Airway epithelial cell (primary cell): Measurements from ENCODE around the gene CFLAR. TPM values are rescaled to one million over a fixed set of nuclear protein-coding genes. Genes with fewer than 3 reads are reported as not detected.

ENCODE experiments used
- total RNA-seq: library from RNA; depleted of rRNA; stranded (reverse); fragments of >200 nt; gene quantifications from 2 replicates; pipeline ENCODE4 v1.2.3, GENCODE V29; 2015

Gene CFLAR
- 45.9 and 72.6 TPM in 2 replicates for total RNA-seq

DNA sequence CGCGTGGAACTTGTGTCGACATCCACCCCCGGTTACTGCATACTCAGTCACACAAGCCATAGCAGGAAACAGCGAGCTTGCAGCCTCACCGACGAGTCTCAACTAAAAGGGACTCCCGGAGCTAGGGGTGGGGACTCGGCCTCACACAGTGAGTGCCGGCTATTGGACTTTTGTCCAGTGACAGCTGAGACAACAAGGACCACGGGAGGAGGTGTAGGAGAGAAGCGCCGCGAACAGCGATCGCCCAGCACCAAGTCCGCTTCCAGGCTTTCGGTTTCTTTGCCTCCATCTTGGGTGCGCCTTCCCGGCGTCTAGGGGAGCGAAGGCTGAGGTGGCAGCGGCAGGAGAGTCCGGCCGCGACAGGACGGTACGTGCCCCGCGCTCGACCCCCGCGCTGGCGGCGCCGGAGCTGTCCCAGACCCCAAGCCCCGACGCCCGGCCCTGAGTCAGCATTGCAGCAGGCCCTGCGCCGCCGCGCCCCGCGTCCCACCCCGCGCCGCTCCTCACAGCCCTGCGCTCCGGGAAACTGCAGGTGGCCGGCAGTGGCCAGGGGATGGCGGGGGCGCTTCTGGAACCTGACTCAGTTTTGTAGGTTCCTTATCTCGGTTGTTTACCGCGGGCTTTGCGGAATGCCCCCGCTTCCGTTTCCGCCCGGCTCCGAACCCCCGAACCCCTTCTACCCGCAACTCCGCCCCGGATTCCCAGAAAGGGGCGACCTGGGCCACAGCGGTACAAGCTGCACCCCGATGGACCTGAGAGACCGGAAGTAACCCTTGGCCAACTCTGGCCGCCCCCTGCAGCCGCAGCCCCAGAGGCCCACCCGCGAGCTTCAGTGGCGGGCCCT is at the start of gene CFLAR:
CFLAR (plus strand) TSS at position 50 of the 844 bp plus-strand sequence. CDS start 13,702 bp downstream, outside the sequence.

DNA sequence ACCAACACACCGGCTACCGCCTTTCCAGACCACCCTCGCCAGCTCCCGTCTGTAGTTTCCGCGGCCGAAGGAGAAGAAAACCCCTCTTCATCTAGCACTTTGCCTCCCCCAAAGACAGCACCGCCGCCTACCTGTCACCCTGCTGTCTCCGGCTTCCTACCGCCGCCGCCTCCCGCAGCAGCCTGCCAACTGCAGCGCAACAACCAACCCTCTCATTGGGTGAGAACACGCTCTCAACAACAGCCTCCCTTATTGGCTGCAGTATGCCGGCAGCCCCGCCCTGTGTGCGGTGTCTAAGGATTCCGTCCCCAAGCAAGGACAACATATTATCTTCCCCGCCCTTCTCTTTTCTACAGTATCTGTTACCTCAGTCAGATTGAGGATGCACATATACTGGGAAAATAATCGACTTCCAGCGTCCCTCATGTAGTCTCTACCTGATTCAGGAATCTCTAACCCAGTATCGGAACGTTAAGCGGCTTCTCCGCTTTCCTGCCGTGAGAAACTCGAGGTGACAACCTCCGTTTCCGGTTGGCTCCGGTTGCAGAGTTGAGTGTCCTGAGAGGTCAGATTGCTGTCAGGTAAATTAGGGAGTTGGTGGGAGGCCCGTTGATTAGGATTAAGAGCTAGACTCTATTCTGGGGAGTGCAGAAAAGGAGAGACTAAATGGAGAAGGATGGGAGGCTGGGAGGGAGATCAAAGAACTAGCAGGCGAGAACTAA is 44.3 kb upstream of the CFLAR start, which contains the start of the genes HYCC2 and NDUFB3:
HYCC2 (minus strand) TSS at position 193 of the 722 bp plus-strand sequence. CDS start 47,662 bp downstream, outside the sequence.
NDUFB3 (plus strand) TSS at position 523 of the 722 bp plus-strand sequence. CDS start 6,882 bp downstream, outside the sequence.

DNA sequence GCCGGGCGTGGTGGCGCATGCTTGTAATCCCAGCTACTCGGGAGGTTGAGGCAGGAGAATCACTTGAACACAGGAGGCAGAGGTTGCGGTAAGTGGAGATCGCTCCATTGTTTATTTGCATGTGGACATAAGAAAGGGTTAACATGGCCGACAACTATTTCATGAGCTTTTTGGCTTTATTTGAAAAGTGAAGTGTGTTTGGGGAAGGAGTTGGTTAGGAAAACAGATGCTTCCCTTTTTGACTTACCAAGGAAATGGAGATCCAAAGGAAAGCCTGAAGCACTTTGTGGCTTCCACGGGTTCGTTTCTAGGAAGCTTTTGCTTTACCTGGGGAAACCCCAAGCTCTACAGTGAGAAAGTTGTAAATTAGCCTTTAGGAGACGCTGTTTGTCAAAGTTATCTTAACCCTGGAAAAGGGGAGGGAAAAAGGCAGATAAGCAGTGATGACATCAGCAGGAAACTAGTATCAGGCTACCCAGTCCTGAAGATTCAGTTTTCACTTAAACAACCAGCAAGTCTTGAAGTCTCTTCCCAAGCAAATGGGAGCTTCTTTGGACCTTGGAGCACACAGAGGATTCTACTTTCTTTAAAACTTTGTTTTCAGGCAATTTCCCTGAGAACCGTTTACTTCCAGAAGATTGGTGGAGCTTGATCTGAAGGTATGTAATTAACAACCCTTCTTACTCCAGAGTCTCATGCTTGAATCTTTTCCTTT is 66.8 kb downstream of the CFLAR start, which contains the start of gene CASP10:
CASP10 (plus strand) TSS at position 492 of the 715 bp plus-strand sequence. CDS start 2,637 bp downstream, outside the sequence.

Other genes with a start within 250 kb of the CFLAR start
- gene PPIL3, start 227.1 kb upstream of the CFLAR start, total RNA-seq, result 33.5 and 33.7 TPM in 2 replicates
- gene NIF3L1, start 226.8 kb upstream of the CFLAR start, total RNA-seq, result 29.0 and 30.3 TPM in 2 replicates
- gene ORC2, start 152.5 kb upstream of the CFLAR start, total RNA-seq, result 9.2 and 17.6 TPM in 2 replicates
- gene HYCC2, start 44.5 kb upstream of the CFLAR start, total RNA-seq, result 5.4 and 5.9 TPM in 2 replicates
- 99.2 and 150 TPM in 2 replicates for gene NDUFB3, start 44.2 kb upstream of the CFLAR start, total RNA-seq
- gene CASP10, start 67.0 kb downstream of the CFLAR start, total RNA-seq, result 3.8 and 5.6 TPM in 2 replicates
- 7.5 and 9.2 TPM in 2 replicates for gene CASP8, start 144.4 kb downstream of the CFLAR start, total RNA-seq
- not detected in 2 replicates for gene FLACC1, start 241.2 kb downstream of the CFLAR start, total RNA-seq